HEK293T (cell line): Measurements from ENCODE around the gene SLITRK5.

Experiments
- ARNT ChIP-seq: fragments of 450-650 bp; IDR thresholded peaks from 2 replicates; pipeline ENCODE4 v1.6.1; 2017; ENCODE audit warnings: mild to moderate bottlenecking
- BHLHE40 ChIP-seq: fragments of 450-650 bp; IDR thresholded peaks from 2 replicates; pipeline ENCODE4 v1.6.1; 2016; ENCODE audit warnings: mild to moderate bottlenecking, moderate library complexity, borderline replicate concordance
- ELF4 ChIP-seq: fragments of 450-650 bp; IDR thresholded peaks from 2 replicates; pipeline ENCODE4 v1.6.1; 2017; ENCODE audit warnings: antibody characterized with exemption
- FOXK2 ChIP-seq: fragments of 450-650 bp; IDR thresholded peaks from 2 replicates; pipeline ENCODE4 v1.6.1; 2016; ENCODE audit warnings: mild to moderate bottlenecking
- FOXM1 ChIP-seq: fragments of 450-650 bp; IDR thresholded peaks from 2 replicates; pipeline ENCODE4 v1.6.1; 2017; ENCODE audit warnings: mild to moderate bottlenecking, borderline replicate concordance
- HDGF ChIP-seq: fragments of 450-650 bp; IDR thresholded peaks from 2 replicates; pipeline ENCODE4 v1.6.1; 2017; ENCODE audit warnings: antibody characterized with exemption, borderline replicate concordance
- LEF1 ChIP-seq: fragments of 450-650 bp; IDR thresholded peaks from 2 replicates; pipeline ENCODE4 v1.6.1; 2017; ENCODE audit warnings: mild to moderate bottlenecking, borderline replicate concordance
- NFRKB ChIP-seq: fragments of 450-650 bp; IDR thresholded peaks from 2 replicates; pipeline ENCODE4 v1.6.1; 2016; ENCODE audit warnings: mild to moderate bottlenecking, moderate library complexity
- SP1 ChIP-seq: fragments of 450-650 bp; IDR thresholded peaks from 2 replicates; pipeline ENCODE4 v1.6.1; 2017
- SUZ12 ChIP-seq: fragments of 450-650 bp; IDR thresholded peaks from 2 replicates; pipeline ENCODE4 v1.6.1; 2016; ENCODE audit warnings: mild to moderate bottlenecking
- TARDBP ChIP-seq: fragments of 450-650 bp; IDR thresholded peaks from 2 replicates; pipeline ENCODE4 v1.6.1; 2016
- ZNF384 ChIP-seq: fragments of 450-650 bp; IDR thresholded peaks from 2 replicates; pipeline ENCODE4 v1.6.1; 2016

DNA sequence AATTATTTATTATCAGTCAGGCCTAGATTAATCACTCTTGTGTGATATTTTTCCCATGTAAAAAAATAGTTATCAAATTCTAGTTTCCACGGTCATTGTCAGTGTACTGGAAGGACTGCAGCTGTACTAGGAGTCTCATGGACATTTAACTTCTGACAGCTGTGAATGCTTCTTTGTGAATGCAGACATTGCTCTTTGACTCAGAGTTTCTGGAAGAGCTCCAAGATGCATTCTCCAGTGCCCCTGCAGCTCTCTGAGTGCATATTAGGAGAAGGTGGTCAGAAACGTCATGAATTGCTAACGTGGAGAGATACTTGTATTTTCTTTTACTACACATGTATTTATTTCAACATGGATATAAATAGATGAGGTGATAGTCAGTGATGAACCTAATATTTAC is 9.7 kb upstream of the SLITRK5 start:
- TF ChIP-seq BHLHE40, result no peak
- TF ChIP-seq SUZ12, result no peak
- TF ChIP-seq FOXM1, result no peak
- no peak for TF ChIP-seq SP1
- TF ChIP-seq HDGF, result no peak
- TF ChIP-seq ELF4, result no peak
- no peak for TF ChIP-seq ARNT
- no peak for TF ChIP-seq LEF1
- TF ChIP-seq ZNF384, result no peak
- TF ChIP-seq NFRKB, result no peak
- TF ChIP-seq FOXK2, result no peak
- no peak for TF ChIP-seq TARDBP
